HepG2 (cell line): Measurements from ENCODE around the gene ICE1.

Source experiments
- CHD4 ChIP-seq: fragments of 200-600 bp; sonication (generic); IDR thresholded peaks from 2 replicates; pipeline ENCODE4 v1.7.0; 2017; ENCODE audit warnings: mild to moderate bottlenecking, low read length, borderline replicate concordance
- EZH2 ChIP-seq: conservative IDR thresholded peaks from 2 replicates; pipeline ENCODE4 v1.6.1; 2012; ENCODE audit warnings: mild to moderate bottlenecking, low read depth, low read length, moderate library complexity
- GTF3A ChIP-seq: sonication (generic); formaldehyde crosslinking; conservative IDR thresholded peaks from 2 replicates; pipeline ENCODE4 v1.4.0; 2020; ENCODE audit warnings: mild to moderate bottlenecking, missing genetic modification reagents
- HMG20A ChIP-seq: IDR thresholded peaks from 2 replicates; pipeline ENCODE4 v1.6.1; 2016; ENCODE audit warnings: borderline replicate concordance
- PHF8 ChIP-seq: sonication (generic); formaldehyde crosslinking; IDR thresholded peaks from 2 replicates; pipeline ENCODE4 v1.5.0; 2020; ENCODE audit warnings: missing genetic modification reagents
- ZNF792 ChIP-seq: IDR thresholded peaks from 2 replicates; pipeline ENCODE4 v1.6.1; 2016
- TF ChIP-seq, protein P1 (sequence below): sonication (generic); formaldehyde crosslinking; IDR thresholded peaks from 2 replicates; pipeline ENCODE4 v1.5.0; 2020; ENCODE audit warnings: mild to moderate bottlenecking, missing genetic modification reagents, moderate library complexity

- TF ChIP-seq CHD4 (no peak), HMG20A (CRISPR knock-in tag) (no peak), PHF8 (no peak), GTF3A (CRISPR knock-in tag) (no peak), EZH2 (no peak), ZNF792 (CRISPR knock-in tag) (no peak)
- TF ChIP-seq, protein P1, sequence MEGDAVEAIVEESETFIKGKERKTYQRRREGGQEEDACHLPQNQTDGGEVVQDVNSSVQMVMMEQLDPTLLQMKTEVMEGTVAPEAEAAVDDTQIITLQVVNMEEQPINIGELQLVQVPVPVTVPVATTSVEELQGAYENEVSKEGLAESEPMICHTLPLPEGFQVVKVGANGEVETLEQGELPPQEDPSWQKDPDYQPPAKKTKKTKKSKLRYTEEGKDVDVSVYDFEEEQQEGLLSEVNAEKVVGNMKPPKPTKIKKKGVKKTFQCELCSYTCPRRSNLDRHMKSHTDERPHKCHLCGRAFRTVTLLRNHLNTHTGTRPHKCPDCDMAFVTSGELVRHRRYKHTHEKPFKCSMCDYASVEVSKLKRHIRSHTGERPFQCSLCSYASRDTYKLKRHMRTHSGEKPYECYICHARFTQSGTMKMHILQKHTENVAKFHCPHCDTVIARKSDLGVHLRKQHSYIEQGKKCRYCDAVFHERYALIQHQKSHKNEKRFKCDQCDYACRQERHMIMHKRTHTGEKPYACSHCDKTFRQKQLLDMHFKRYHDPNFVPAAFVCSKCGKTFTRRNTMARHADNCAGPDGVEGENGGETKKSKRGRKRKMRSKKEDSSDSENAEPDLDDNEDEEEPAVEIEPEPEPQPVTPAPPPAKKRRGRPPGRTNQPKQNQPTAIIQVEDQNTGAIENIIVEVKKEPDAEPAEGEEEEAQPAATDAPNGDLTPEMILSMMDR (CRISPR knock-in tag) = no peak
These were observed 34.4 kb downstream of the ICE1 start for GRCh38 chr5:5456858-5457257.
